DMS 273 (cell line): ENCODE measurements around the gene PDE9A.

Experiments used
- DNase-seq: peaks from one replicate; lab custom pipeline; 2025; ENCODE audit not compliant: unreplicated experiment; lab: John Stamatoyannopoulos, UW

The PDE9A gene

DNA sequence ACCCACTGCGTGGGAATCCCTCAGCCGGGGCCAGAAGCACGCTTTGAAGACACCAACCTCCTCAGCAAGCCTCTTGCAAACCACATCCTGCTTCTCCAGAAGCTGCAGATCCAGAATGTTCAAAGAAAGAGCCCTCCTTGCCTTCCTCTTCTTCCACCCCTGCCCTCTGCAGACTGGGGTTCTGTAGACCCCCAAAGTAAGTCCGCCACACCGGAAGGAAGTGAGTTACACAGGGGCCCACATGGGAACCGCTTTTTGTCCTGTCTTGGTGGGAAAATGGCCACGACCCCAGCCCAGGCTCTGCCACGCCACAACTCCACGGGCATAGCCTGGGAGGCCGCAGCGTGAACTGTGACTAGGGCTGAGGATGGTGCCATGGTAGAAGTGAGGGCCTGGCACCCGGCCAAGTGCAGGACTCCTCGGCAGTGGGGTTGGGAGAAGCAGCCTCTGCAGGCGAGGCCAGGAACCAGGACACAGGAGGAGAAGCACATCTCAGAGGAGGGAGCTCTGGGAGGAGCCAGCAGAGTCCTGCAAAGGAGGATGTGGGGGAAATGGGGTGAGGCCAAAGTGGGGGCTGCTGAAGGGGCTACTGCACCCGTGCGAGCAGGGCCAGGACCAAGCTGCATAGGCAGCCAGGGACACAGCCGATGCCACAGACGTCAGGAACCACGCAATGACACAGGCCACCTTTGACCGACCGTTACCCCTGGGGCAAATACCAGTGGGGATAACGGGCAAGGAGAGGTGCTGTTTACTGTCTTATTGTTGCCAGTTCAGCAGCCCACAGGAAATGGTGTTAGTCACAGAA is 30.9 kb downstream of the PDE9A start:
- DNase-seq, result no peak

GRCh38 chr21:42685036-42685435 is 31.6 kb downstream of the PDE9A start:
- DNase-seq, result no peak

DNA sequence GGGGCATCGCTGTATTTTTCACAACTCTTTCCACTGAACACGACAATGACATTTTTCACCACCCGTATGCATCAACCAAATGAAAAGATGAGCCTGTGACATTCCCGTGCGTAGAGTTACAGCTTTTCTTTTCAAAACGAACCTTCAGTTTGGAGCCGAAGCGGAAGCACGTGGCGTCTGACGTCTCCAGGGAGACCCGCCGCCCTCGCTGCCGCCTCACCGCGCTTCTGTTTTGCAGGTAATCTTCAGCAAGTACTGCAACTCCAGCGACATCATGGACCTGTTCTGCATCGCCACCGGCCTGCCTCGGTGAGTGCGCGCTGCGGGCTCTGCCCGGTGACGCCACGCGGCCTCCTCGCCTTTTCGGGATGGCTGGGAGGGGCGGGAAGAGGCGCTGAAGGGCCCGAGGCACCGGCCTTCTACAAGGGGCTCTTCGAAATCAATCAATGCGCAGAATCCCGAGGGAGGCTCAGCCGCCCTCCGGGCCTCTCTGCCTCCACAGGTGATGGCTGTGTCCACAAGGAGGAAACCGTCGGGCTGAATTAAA is 32.6 kb downstream of the PDE9A start:
- DNase-seq, result no peak

GRCh38 chr21:42687796-42688195 is 34.4 kb downstream of the PDE9A start:
- no peak for DNase-seq

DNA sequence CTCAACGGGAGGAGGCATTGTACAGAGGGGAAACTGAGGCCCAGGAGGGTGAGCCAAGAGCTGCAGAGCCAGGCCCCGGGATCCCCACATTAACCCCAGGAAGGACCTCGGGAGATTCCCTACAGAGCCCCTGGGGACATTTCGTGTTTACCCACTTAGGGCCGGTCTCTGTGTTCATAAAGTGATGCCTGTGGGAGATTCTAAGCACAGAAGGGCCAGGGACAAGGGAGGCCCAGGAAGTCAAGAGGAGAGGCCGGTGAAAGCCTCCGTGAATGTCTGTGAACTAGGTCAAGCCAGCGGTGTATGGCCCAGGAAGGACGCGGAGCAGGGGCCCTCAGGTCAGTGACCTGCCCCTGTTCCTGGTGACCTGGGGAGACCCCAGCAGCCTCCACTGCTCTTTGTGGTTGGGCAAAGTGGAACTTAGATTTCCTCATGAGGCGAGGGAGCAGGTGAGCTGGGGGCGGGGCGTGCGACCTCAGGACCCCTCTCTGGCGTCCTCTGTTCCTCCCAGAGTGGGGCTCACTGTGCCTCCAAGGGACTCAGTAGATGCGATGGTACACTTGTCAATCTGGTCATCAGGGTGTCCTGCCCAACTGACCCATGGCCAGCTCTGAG is 34.9 kb downstream of the PDE9A start:
- no peak for DNase-seq

GRCh38 chr21:42688841-42689371 is 35.5 kb downstream of the PDE9A start:
- DNase-seq, result no peak

DNA sequence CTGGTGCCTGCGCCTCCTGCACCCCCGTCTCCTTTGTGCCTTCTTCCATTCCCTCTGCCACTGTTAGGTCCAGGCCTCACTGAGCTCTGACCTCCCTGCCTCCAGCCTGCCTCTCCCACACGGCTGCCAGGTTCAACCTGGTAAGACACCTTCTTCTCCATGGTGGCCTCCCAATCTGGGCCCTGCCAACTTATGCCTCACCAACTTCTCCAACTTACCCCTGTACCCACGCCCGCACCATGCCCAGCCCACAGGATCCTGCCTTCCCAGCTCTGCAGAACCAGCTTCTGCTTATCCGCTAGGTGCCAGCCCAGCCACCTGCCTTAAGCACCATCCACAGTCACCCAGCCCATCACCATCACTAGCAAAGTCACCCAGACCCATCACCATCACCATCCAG is 37.2 kb downstream of the PDE9A start:
- no peak for DNase-seq

GRCh38 chr21:42691901-42692559 is 38.6 kb downstream of the PDE9A start:
- no peak for DNase-seq

- no peak for DNase-seq
Measured at GRCh38 chr21:42692688-42693087, 39.3 kb downstream of the PDE9A start.

- DNase-seq, result no peak
Measured at GRCh38 chr21:42694751-42695696, 41.6 kb downstream of the PDE9A start.

GRCh38 chr21:42695697-42696380 is 42.4 kb downstream of the PDE9A start:
- no peak for DNase-seq

- DNase-seq, result no peak
Measured at GRCh38 chr21:42696501-42697040, 43.1 kb downstream of the PDE9A start.

DNA sequence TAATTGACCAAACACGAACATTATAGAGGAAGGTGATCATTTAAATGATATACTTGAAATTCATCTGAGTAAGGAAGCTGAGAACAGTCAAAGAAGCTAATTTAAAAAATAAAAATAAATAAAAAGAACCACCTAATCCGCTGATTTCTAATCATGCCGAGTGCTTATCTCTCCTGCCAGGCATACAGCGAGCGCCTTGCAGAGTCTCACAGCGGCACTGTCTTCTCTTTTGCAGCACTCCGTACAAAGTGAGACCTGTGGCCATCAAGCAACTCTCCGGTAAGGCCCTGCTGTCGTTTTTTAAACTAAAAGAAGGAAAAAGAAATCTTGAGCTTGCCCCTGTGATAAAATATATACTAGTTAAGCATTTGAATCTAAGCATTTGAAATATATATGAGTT is 45.3 kb downstream of the PDE9A start:
- no peak for DNase-seq

- DNase-seq, result no peak
Measured at GRCh38 chr21:42699196-42699595, 45.8 kb downstream of the PDE9A start.

GRCh38 chr21:42701706-42702456 is 48.5 kb downstream of the PDE9A start:
- DNase-seq, result no peak

DNA sequence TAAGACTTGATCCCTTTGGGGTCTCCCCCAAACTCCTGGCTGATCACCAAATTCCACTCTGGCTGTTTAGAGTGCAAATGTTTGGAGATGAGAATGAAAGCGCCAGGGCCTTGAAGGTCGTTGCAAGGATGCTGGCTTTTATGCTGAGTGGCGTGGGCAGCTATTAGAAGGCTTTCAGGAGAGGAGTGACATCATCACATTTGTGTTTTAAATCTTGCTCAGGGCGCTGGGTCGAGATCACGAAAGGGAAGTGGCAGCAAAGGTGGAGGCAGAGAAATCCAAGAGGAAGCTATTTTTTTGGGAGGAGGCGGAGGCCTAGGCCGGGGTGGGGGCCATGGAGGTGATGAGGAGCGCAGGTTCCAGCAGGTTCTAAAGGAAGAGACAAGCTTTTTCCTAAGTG is 49.3 kb downstream of the PDE9A start:
- no peak for DNase-seq

GRCh38 chr21:42703136-42703908 is 49.9 kb downstream of the PDE9A start:
- no peak for DNase-seq

DNA sequence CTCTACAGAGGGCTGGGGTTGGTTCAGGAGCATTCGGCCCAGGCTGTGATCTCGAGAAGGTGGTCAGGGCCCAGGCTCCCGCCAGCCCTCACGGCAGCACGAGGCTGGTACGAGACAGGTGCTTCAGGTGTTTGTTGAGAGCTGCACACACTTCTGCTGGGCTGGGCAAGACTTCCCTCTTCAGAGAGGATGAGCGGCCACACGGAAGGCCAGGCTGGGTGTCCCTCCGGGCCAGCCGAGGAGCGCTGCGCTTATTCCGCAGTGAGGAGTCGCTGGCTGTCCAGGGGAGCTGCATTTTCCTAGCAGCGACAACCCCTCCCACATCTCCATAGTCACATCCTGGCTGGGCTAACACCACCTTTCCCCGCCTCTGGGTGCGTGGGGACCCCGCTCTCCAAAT is 50.5 kb downstream of the PDE9A start:
- no peak for DNase-seq
